ENCODE data around the gene AANAT. TPM values are rescaled to one million over a fixed set of nuclear protein-coding genes. Genes with fewer than 3 reads are reported as not detected.
A peak's percentile ranks its signal among the peaks of the same experiment; 100 is the strongest.

AANAT gene
- polyA plus RNA-seq, 1 experiment, result not detected

DNA sequence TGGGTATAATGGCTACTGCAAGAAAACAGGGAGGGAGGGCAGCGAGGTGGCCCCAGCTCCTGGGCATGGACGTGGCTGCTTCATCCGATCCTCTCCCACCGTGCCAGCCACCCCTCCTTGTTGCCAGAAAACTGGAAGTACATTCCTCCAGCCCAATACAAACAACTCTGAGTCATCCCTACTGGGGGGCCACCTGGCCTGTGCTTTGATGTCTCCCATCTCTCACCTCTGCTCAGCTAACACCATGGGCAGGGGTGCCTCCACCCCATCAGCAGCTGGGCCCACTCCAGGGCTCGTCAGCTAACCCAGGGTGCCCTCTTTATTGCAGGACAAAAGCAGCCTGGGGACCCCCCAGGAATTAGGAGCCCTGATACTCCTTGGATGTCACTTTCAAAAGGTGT lies 31.9 kb downstream of the AANAT start:
- TF ChIP-seq, protein P1, sequence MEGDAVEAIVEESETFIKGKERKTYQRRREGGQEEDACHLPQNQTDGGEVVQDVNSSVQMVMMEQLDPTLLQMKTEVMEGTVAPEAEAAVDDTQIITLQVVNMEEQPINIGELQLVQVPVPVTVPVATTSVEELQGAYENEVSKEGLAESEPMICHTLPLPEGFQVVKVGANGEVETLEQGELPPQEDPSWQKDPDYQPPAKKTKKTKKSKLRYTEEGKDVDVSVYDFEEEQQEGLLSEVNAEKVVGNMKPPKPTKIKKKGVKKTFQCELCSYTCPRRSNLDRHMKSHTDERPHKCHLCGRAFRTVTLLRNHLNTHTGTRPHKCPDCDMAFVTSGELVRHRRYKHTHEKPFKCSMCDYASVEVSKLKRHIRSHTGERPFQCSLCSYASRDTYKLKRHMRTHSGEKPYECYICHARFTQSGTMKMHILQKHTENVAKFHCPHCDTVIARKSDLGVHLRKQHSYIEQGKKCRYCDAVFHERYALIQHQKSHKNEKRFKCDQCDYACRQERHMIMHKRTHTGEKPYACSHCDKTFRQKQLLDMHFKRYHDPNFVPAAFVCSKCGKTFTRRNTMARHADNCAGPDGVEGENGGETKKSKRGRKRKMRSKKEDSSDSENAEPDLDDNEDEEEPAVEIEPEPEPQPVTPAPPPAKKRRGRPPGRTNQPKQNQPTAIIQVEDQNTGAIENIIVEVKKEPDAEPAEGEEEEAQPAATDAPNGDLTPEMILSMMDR (IDR thresholded peaks at IDR 0.05; ENCODE audit: insufficient read depth, low read depth, low read length), result no peak
- DNase-seq (ENCODE audit: low read depth), result no peak
- Histone ChIP-seq H3K36me3 (ENCODE audit: control insufficient read depth, insufficient read depth, low read length) (no peaks in the 10 kb centered on the region), H3K27me3 (ENCODE audit: control insufficient read depth, insufficient read depth, low read length) (no peaks in the 10 kb centered on the region), H3K4me3 (ENCODE audit: low read depth, low read length) (no peak overlapping the region)
- CTCF ChIA-PET, result interaction anchor here (0.5 to 19.7 kb wide), 4 partner anchors 13 to 39 kb away, joined by 3 to 442 read pairs (median 4); partner anchors contain the start of genes AANAT, CYGB and UBE2O
- POLR2A ChIA-PET, result no interaction called here

DNA sequence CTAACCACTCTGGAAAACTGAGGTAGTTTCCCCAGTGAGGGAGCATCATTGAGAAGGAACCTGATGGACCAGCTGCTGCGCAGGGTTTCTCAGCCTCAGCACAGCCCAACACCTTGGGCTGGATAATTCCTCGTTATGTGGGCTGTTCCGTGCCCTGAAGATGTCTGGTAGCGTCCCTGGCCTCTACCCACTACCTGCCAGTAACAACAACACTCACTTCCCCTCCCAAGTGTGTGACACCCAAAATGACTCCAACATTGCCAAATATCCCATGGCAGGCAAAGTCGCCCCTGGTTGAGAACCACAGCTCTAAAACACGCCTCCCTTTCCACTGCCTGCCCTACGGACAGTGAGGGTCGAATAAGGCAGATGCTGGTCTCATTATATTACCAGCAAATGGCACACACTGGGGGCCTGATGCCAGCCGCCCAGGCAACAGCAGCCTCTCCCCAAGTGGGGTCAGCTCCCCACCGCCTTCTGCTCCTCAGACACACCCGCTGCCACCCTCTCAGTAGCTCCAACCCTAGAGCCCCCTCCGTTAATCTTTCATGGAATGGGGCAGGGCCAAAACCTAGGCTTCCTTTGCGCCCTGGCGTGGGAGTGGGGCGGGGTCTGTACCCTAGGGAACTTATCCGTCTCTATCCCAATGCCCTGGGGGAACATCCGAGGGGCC lies 32.8 kb downstream of the AANAT start:
- DNase-seq (ENCODE audit: low read depth), result no peak
- POLR2A ChIA-PET, result no interaction called here
- CTCF ChIA-PET, result interaction anchor here (1.4 to 19.7 kb wide), 2 partner anchors 14 to 40 kb away, joined by 4 to 442 read pairs; partner anchors contain the start of genes AANAT and UBE2O

DNA sequence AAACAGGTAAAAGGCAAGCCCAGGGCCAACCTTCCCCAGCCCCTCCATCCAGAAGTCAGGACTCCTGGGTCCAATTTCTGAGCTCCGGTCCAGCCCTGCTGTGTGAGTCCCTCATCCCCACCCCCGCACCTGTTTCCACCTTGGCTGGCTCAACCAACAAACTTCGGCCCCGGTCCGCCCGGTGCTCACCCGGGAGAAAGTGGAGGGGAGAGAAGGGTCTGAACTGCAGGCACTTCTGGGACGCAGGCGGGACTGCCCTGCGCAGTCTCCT lies 33.3 kb downstream of the AANAT start:
- TF ChIP-seq, protein P1 (IDR thresholded peaks at IDR 0.05; ENCODE audit: insufficient read depth, low read depth, low read length), result no peak
- peak overlapping the region; percentile 52 for H3K4me3 ChIP-seq (ENCODE audit: low read depth, low read length)
- no peak for DNase-seq (ENCODE audit: low read depth)
- H3K27me3 ChIP-seq (ENCODE audit: control insufficient read depth, insufficient read depth, low read length), result no peaks in the 10 kb centered on the region
- ChIA-PET POLR2A (interaction anchor here (1.1 kb wide), 1 partner anchor 8 kb away, joined by 4 read pairs; no protein-coding TSS in a partner anchor), CTCF (interaction anchor here (1.4 to 19.7 kb wide), 2 partner anchors 14 to 40 kb away, joined by 4 to 442 read pairs; partner anchors contain the start of genes AANAT and UBE2O)
- no peaks in the 10 kb centered on the region for H3K36me3 ChIP-seq (ENCODE audit: control insufficient read depth, insufficient read depth, low read length)

More for the DNA sequence above, 32.8 kb downstream of the AANAT start:
- H3K27me3 ChIP-seq (ENCODE audit: control insufficient read depth, insufficient read depth, low read length), result no peaks in the 10 kb centered on the region
- TF ChIP-seq, protein P1 (IDR thresholded peaks at IDR 0.05; ENCODE audit: insufficient read depth, low read depth, low read length), result no peak
- no peaks in the 10 kb centered on the region for H3K36me3 ChIP-seq (ENCODE audit: control insufficient read depth, insufficient read depth, low read length)
- H3K4me3 ChIP-seq (ENCODE audit: low read depth, low read length), result peak overlapping the region; percentile 52

DNA sequence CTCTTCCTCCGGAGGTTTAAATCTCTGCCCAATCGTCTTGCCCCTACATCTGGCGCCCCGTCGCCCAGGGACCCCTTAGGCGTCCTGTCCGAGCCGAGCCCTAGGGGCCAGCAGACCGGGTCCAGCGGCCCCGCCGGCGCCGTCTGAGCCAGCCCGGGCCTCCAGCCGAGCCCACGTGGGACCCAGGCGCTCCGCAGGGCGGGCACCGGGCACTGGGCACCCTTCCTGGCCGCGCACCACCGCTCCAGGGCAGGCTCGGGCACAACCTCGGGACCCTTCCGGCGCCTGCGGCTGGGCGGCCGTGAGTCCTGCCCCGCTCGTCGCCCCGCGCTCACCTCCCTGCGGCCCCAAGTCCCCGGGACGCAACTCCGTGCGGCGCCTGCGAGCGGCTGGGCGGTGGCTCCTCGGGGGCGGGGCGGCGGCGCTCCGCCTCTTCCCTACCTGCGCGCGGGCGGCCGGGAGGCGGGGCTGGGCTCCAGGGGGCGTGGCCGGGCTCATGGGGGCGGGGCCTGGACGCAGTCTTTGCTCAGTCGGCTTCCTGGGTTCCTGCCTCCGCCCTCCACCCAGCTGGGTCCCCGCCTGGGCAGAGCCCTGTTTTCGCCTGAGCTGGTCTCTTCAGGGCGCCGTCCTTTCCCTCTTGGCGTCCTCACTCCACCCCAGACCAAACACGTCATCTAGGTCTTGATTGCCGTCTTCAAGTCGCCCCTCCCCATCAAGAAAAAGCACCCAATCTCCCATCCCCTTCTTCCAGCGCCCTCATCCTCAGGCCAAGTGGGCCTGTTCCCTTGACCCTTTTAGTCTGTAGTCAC lies 33.8 kb downstream of the AANAT start, which contains the start of gene RHBDF2:
Gene RHBDF2, minus strand, starts transcription at position 406 of the 809 bp plus-strand sequence. CDS start 19,899 bp downstream, outside the sequence.
- POLR2A ChIA-PET, result interaction anchor here (1.1 kb wide), 1 partner anchor 8 kb away, joined by 4 read pairs; no protein-coding TSS in a partner anchor
- Histone ChIP-seq H3K36me3 (ENCODE audit: control insufficient read depth, insufficient read depth, low read length) (no peaks in the 10 kb centered on the region), H3K27me3 (ENCODE audit: control insufficient read depth, insufficient read depth, low read length) (no peaks in the 10 kb centered on the region), H3K4me3 (ENCODE audit: low read depth, low read length) (peak within 1 kb of the TSS; percentile 52)
- CTCF ChIA-PET, result interaction anchor here (0.6 to 19.7 kb wide), 6 partner anchors 14 to 93 kb away, joined by 3 to 442 read pairs (median 6); partner anchors contain the start of genes AANAT and UBE2O
- TF ChIP-seq, protein P1 (IDR thresholded peaks at IDR 0.05; ENCODE audit: insufficient read depth, low read depth, low read length), result no peak
- DNase-seq (ENCODE audit: low read depth), result no peak

Measured in BJ (cell line).